ENCODE results near the gene SCAF4.

SCAF4 gene

DNA sequence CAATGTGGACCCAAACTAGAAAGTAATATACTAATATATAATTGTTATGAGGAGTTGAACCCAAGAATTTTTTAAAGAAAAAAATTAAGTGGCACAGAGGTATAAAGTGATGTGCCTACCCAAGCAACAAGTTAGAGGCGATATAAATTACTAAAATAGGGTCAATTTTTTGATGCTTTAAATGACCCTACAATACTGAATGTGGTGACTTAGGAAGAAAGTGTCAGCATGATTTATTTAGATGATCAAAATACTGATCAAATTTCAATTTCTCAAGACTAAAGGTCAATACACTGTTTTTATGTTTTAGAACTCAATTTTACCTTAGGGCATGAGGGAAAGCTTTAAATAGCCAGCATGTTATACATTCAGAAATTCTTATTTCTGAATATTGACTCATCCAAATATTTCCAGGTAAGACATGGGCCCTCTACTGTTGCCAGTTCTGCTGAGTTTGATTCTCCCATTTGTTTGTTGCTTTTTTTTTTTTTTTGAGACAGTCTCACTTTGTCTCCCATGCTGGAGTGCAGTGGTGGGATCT lies 20.1 kb downstream of the SCAF4 start:
- FAIRE-seq: no peak

- FAIRE-seq: no peak
Measured at GRCh38 chr21:31711326-31711725, 20.6 kb downstream of the SCAF4 start.

- FAIRE-seq: no peak
Measured at GRCh38 chr21:31710586-31710985, 21.3 kb downstream of the SCAF4 start.

GRCh38 chr21:31708541-31708940 lies 23.4 kb downstream of the SCAF4 start:
- no peak for FAIRE-seq

DNA sequence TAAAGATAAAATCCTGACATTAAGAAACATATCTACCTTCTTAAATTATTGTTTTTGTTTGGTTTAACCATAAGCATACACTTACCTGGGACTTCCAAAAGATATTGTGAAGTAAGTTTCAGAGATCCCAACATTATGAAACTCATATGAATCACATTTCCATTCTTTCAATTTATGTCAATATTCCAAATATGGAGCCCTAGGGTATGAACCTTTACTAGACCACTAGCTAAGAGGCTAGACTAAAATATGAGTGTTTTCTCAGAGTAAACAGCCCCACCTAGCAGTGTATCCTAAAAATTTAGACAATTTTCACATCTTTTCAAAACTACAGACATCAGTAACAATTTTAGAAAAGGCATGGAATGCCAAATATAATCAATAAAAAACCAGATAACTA lies 24.4 kb downstream of the SCAF4 start:
- FAIRE-seq: no peak

DNA sequence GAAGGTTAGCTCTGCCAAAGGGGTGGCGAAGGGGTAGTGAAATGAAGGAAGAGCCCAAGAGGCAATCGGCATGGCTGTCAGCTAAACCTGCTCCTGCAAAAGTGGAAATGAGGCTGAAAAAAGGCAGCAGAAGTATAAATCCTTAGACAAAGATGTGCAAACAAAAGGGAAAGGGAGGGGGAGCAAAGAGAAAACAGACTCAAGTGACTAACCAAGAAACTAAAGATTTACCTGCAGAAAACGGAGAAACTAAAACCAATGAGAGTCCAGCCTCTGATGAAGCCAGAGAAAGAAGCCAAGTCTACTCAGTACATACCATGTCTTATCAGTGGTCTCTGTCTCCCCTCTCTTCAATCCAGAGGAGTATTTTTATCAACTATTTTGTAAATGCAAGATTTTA lies 25.4 kb downstream of the SCAF4 start:
- no peak for FAIRE-seq

DNA sequence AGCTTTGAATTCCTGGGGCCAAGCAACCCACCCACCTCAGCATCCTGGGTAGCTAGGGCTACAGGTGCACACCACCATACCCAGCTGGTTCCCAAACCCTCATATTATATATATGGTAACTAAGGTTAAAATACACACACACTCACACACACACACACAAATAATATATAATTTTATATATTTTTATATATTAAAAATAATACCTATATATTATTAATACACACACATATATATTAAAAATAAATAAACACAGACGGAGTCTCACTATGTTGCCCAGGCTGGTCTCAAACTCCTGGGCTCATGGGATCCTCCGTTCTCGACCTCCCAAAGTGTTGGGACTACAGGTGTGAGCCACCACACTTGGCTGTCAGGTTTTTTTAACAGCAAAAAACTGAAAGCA lies 31.9 kb downstream of the SCAF4 start:
- no peak for FAIRE-seq

GRCh38 chr21:31698461-31698860 lies 33.5 kb downstream of the SCAF4 start:
- FAIRE-seq: no peak

DNA sequence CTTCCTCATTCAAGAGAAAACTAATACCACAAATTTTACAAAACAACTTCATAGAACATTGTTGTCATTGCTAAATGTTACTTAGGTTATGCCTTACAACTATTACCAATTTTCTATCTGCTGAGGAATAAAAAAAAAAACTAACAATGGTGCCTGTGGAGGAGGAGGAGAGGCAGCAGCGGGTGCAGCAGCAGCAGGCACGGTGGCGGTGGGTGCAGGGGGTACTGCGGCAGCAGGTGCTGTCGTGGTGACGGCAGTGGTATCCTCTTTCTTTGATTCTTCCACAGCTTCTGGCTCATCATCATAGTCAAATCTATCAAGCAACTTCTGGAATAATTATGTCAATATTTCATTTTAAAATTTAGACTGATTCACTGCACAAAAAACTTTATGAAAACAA lies 35.5 kb downstream of the SCAF4 start:
- no peak for FAIRE-seq

DNA sequence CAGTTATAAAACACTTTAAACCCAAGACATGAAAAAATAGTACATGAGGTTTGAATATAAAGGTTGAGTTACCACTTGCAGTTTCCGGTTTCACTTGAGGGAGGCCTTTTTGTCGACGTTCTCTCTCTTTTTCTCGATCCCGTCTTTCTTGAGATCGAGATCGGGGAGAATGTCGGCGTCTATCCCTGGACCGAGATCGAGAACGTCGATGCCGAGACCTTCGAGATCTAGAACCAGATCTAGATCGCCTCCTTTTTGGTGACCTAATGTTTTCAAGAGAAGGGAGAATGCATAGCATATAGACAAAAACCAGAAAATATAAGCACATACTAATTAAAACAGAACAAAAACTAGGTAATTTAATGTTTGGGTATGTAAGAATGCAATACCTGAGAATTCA lies 38.7 kb downstream of the SCAF4 start:
- FAIRE-seq: no peak

- FAIRE-seq: no peak
Measured at GRCh38 chr21:31688603-31689368, 43.1 kb downstream of the SCAF4 start.

- FAIRE-seq: no peak
Measured at GRCh38 chr21:31687108-31687507, 44.8 kb downstream of the SCAF4 start.

DNA sequence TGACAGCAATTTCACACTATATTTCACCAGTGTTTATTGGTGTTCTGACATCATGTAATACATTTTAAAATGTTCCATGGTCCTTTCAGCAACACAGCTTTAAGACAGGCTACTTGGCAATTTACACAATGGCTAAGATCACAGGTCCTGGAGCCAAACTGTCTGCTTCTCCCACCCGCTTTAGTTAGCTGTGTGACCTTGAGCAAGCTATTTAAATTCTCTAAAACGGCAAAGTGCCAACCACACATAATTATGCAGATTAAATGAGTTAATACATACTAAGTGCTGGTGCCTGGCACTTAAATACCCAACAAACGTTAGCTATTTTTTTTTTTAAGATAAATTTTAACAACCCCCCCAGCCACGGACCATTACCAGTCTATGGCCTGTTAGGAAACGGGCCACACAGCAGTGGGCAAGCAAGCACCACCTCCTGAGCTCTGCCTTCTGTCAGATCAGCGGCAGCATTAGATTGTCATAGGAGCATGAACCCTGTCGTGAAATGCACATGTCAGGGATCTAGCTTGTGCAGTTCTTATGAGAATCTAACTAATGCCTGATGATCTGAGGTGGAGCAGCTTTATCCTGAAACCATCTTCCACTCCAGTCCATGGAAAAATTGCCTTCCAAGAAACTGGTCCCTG lies 45.5 kb downstream of the SCAF4 start:
- no peak for FAIRE-seq

DNA sequence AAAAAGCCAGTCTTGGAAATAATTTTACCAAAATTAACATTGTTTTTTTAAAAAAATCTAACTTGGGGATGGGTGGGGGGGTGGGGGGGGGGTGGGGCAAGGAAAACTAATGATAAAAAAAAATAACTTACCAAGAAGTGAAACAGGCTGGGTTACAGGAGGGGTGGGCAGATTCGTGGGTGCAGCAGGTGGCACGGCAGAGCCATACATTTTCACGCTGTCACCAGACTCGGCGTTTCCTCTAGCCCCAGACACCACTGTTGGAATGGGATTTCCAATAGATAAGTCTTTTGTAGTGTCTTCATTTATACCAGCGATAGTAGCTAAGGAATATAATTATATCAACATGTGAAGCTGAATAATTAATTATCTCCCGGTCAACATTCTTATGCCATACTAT lies 47.0 kb downstream of the SCAF4 start:
- no peak for FAIRE-seq

- FAIRE-seq: no peak
Measured at GRCh38 chr21:31683029-31683428, 48.9 kb downstream of the SCAF4 start.

- no peak for FAIRE-seq
Measured at GRCh38 chr21:31682620-31683019, 49.3 kb downstream of the SCAF4 start.

DNA sequence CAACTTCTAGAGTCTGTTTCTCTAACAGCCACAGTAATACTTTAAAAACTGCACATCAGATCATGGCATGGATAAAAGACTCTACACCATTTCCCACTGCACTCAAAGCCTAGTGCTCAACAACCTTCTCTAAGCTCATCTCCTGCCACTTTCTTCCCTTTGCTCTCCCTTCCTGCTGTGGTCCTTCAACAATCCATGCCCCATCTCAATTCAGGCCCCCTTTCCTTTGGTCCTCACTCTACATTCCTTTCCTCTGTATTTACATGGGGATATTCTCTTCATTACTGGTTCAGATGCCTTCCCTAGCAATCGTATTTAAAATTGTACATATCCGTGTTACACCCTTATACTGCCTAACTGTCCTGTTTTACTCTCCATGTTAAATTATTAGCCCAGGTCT lies 53.4 kb downstream of the SCAF4 start:
- no peak for FAIRE-seq

GRCh38 chr21:31677047-31677446 lies 54.9 kb downstream of the SCAF4 start:
- no peak for FAIRE-seq

GRCh38 chr21:31675960-31676359 lies 56.0 kb downstream of the SCAF4 start:
- no peak for FAIRE-seq

DNA sequence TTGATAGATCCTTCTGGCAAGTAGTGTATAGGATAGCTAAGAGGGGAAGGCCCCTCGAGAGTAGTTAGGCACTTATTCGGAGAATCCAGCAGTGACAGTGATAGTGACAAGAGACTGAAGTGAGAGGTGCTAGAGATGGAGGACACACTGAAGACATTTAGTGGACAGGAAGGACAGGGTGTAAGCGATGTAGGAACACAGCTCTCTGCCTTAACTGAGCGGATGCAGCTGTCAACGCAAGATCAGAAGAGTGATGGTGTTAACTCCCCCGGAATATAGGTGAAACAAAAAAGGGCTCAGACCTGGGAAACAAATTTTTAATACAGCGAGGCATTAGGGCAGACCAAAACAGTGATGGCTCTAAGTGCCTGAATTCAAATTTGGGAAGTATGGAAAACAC lies 56.6 kb downstream of the SCAF4 start:
- FAIRE-seq: no peak

GRCh38 chr21:31673321-31673912 lies 58.5 kb downstream of the SCAF4 start:
- FAIRE-seq: no peak

- FAIRE-seq: no peak
Measured at GRCh38 chr21:31671931-31672330, 60.0 kb downstream of the SCAF4 start.

DNA sequence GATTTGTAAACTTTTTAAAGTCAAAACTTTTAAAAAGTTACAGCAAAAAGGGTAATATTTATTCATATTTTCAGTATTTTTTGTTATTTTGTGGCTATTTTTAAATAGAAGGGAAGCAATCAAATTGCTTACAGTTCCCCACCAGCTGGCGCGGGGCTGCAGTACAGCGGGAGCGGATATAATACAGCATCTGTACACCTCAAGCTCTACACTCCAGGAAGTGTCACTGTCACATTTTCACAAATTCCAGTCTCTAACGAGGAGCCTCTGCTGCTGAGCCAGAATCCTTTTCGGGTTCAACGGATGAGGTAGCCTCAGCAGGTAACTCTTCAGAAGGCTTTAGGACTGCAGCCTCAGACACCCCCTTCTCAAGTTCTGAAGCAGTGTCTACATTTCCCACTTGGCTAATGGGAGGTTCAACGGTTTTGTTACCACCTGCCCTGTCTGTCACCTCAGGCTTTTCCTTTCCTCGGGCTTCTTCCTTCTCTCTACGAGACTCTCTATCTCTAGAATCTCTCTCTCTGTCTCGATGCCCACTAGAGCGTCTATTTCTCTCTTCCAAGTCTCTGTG lies 60.7 kb downstream of the SCAF4 start:
- FAIRE-seq: no peak

DNA sequence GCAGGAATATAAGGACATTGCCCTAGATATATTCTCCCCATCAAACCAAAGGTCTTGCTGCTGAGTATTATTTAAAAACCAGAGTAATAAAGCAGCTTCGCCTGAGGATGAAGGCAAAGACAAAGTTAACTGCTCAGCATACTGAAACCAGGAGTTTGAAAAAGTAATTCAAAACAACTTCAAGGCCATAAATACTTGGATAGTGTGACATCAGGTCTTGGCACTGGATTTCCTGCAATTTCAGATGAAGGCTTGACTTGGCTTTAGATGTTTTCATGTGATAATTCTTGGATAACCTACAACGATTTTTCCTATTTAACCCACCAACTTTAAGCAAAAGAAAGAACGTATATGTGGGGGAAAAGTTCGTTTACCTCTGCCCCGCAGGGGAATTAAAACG lies 61.8 kb downstream of the SCAF4 start:
- FAIRE-seq: no peak

Measured in endometrium (tissue), 2 donors.